HepG2 (cell line): ENCODE data around the gene RNF150. TPM values are rescaled to one million over a fixed set of nuclear protein-coding genes. Genes with fewer than 3 reads are reported as not detected.

Source experiments
- ATAC-seq: fragments of 200-7000 bp; cut with Tn5 transposase; 3 replicates; pipeline ENCODE4 v1.9.1; 2020; ENCODE audit warnings: mild to moderate bottlenecking, moderate library complexity
- BruUV-seq: library from RNA; stranded (reverse); fragments of 400-500 nt; replicated peaks from 2 replicates; lab custom pipeline; 2021; lab: Mats Ljungman, UMichigan
- CTCF ChIA-PET: fragments of 300-600 bp; formaldehyde crosslinking; extraction: SDS; loops from one replicate; lab custom pipeline; 2021; ENCODE audit warnings: low total read pairs, inconsistent platforms, low intra/inter-chr PET ratio; lab: Yijun Ruan, JAX
- POLR2A ChIA-PET: fragments of 350-600 bp; sonication (Branson Sonifier 250); formaldehyde crosslinking; loops from one replicate; lab custom pipeline; 2020; ENCODE audit warnings: antibody characterized with exemption, inconsistent platforms; lab: Yijun Ruan, JAX
- DNase-seq: peaks from one replicate; pipeline ENCODE4 v3.0.0-alpha.2; 2015; ENCODE audit warnings: low spot score
- FAIRE-seq: peaks from 3 replicates; lab custom pipeline; 2011; peaks lifted over from hg19 to GRCh38; lab: Jason Lieb, UNC
- H2AFZ ChIP-seq: one replicate; pipeline ENCODE4 v1.6.1; 2011; ENCODE audit warnings: low read length, inconsistent platforms
- H3K27ac ChIP-seq: fragments of 300-600 bp; 3 replicates; pipeline ENCODE4 v1.8.0; 2011; ENCODE audit warnings: mixed run types, mild to moderate bottlenecking, mixed read lengths, low read length, inconsistent platforms; ENCODE audit not compliant: insufficient read depth; ENCODE audit errors: extremely low read length
- H3K27me3 ChIP-seq, 2 experiments: fragments of 200-600 bp in 1 of 2; 2 replicates in 1 of 2; 3 replicates in 1 of 2; pipeline versions ENCODE4 v1.6.0 to v1.8.0; 2011; ENCODE audit warnings: low read length in 2 of 2, mild to moderate bottlenecking in 2 of 2, moderate library complexity in 2 of 2, inconsistent platforms in 1 of 2; ENCODE audit not compliant: insufficient read depth in 2 of 2, control insufficient read depth in 1 of 2
- H3K36me3 ChIP-seq, 2 experiments: fragments of 200-600 bp in 1 of 2; replicated peaks in 1 of 2; 2 replicates in 1 of 2; 3 replicates in 1 of 2; pipeline versions ENCODE4 v1.5.1 to v1.8.0; 2011; ENCODE audit warnings: low read length in 2 of 2, inconsistent platforms in 1 of 2; ENCODE audit not compliant: insufficient read depth in 2 of 2, control insufficient read depth in 1 of 2
- H3K4me1 ChIP-seq: 2 replicates; pipeline ENCODE4 v1.5.1; 2012; ENCODE audit warnings: low read length, inconsistent platforms; ENCODE audit not compliant: insufficient read depth
- H3K4me2 ChIP-seq: 2 replicates; pipeline ENCODE4 v1.6.0; 2011; ENCODE audit warnings: low read depth, low read length, inconsistent platforms
- H3K4me3 ChIP-seq, 3 experiments: fragments of 200-600 bp in 1 of 3; sonication (generic), shearing (Covaris generic) in 1 of 3; replicated peaks in 1 of 3; 2 replicates each; pipeline ENCODE4 v1.5.1; 2011 to 2016; ENCODE audit warnings: low read length in 3 of 3, inconsistent platforms in 2 of 3, low read depth in 2 of 3, mild to moderate bottlenecking in 2 of 3, control low read depth in 1 of 3, mixed read lengths in 1 of 3; ENCODE audit not compliant: insufficient read depth in 1 of 3
- H3K79me2 ChIP-seq: one replicate; pipeline ENCODE4 v1.6.1; 2011; ENCODE audit warnings: low read length, inconsistent platforms; ENCODE audit not compliant: insufficient read depth
- H3K9ac ChIP-seq: 2 replicates; pipeline ENCODE4 v1.6.0; 2011; ENCODE audit warnings: mild to moderate bottlenecking, low read depth, low read length, inconsistent platforms; ENCODE audit not compliant: insufficient read depth
- H3K9me3 ChIP-seq: 2 replicates; pipeline ENCODE4 v1.5.1; 2012; ENCODE audit warnings: mild to moderate bottlenecking, low read length
- H4K20me1 ChIP-seq: 2 replicates; pipeline ENCODE4 v1.6.0; 2011; ENCODE audit warnings: inconsistent platforms, mild to moderate bottlenecking, low read length, moderate library complexity; ENCODE audit not compliant: insufficient read depth
- ARID2 ChIP-seq: sonication (generic); formaldehyde crosslinking; IDR thresholded peaks from 2 replicates; pipeline ENCODE4 v1.8.1; 2022; ENCODE audit warnings: mild to moderate bottlenecking, missing genetic modification reagents, borderline replicate concordance
- IRF2 ChIP-seq: IDR thresholded peaks from 2 replicates; pipeline ENCODE4 v1.6.1; 2018; ENCODE audit warnings: missing genetic modification reagents, missing compliant biosample characterization
- MED8 ChIP-seq: sonication (generic); formaldehyde crosslinking; IDR thresholded peaks from 2 replicates; pipeline ENCODE4 v1.8.1; 2023; ENCODE audit warnings: mild to moderate bottlenecking, missing genetic modification reagents; ENCODE audit not compliant: insufficient replicate concordance
- RARG ChIP-seq: sonication (generic); formaldehyde crosslinking; IDR thresholded peaks from 2 replicates; pipeline ENCODE4 v1.4.0; 2020; ENCODE audit warnings: low read depth, mild to moderate bottlenecking, missing genetic modification reagents
- SETDB1 ChIP-seq: sonication (generic); formaldehyde crosslinking; IDR thresholded peaks from 2 replicates; pipeline ENCODE4 v1.5.1; 2020; ENCODE audit warnings: missing genetic modification reagents, mild to moderate bottlenecking, borderline replicate concordance
- TFDP1 ChIP-seq: IDR thresholded peaks from 2 replicates; pipeline ENCODE4 v1.6.1; 2016; ENCODE audit warnings: missing compliant biosample characterization, missing genetic modification reagents, borderline replicate concordance
- TFE3 ChIP-seq: IDR thresholded peaks from 2 replicates; pipeline ENCODE4 v1.6.1; 2016
- YEATS4 ChIP-seq: sonication (generic); formaldehyde crosslinking; IDR thresholded peaks from 2 replicates; pipeline ENCODE4 v1.4.0; 2020; ENCODE audit warnings: missing genetic modification reagents, borderline replicate concordance
- ZNF280B ChIP-seq: sonication (generic); formaldehyde crosslinking; IDR thresholded peaks from 2 replicates; pipeline ENCODE4 v1.5.0; 2020; ENCODE audit warnings: missing genetic modification reagents, mild to moderate bottlenecking, borderline replicate concordance
- ZNF550 ChIP-seq: sonication (generic); formaldehyde crosslinking; IDR thresholded peaks from 2 replicates; pipeline ENCODE4 v1.4.0; 2020; ENCODE audit warnings: mild to moderate bottlenecking, missing genetic modification reagents, borderline replicate concordance
- ZNF710 ChIP-seq: sonication (generic); formaldehyde crosslinking; IDR thresholded peaks from 2 replicates; pipeline ENCODE4 v1.5.0; 2020; ENCODE audit warnings: mild to moderate bottlenecking, missing genetic modification reagents, borderline replicate concordance
- ZNF784 ChIP-seq: sonication (generic); formaldehyde crosslinking; IDR thresholded peaks from 2 replicates; pipeline ENCODE4 v1.5.1; 2020; ENCODE audit warnings: missing genetic modification reagents, mild to moderate bottlenecking, borderline replicate concordance
- whole genome bisulfite sequencing: methylation state at CpG from one replicate; pipeline ENCODE4 v1.1.6; 2017; ENCODE audit warnings: low lambda C conversion rate; 5-methylcytosine and 5-hydroxymethylcytosine counted together
- in situ Hi-C: cut with HindIII; loops from 2 replicates; pipeline ENCODE4 v1.10.0; 2017; ENCODE audit warnings: low pct_unique_long_range_greater_than_20kb; ENCODE audit not compliant: extremely low pct_ligation_motif_present
- intact Hi-C: fragments of 100-400 bp; cut with micrococcal nuclease; formaldehyde crosslinking; loops from one replicate; pipeline ENCODE4 v1.10.0; 2022; ENCODE audit not compliant: unreplicated experiment
- polyA plus RNA-seq, 8 experiments: library from polyadenylated mRNA; depleted of rRNA in 3 of 8; stranded (reverse) in 7 of 8; unstranded in 1 of 8; fragments of >200 nt; fragmentation: Illumina TruSeq in 4 of 8; extraction: Trizol in 4 of 8; gene quantifications; 2 replicates each; pipeline versions ENCODE4 v1.2.1 to v1.2.3, GENCODE V29; 2011 to 2016; ENCODE audit warnings: low read depth in 4 of 8, missing spikeins in 1 of 8, mixed read lengths in 1 of 8; ENCODE audit not compliant: insufficient read depth in 1 of 8
- total RNA-seq, 5 experiments: library from RNA; depleted of rRNA; stranded (reverse); fragments of >200 nt; fragmentation: Illumina TruSeq; extraction: Trizol; gene quantifications; 2 replicates each; pipeline ENCODE4 v1.2.3, GENCODE V29; 2016; ENCODE audit warnings: low read depth in 1 of 5

Gene RNF150
- total and polyA plus RNA-seq, 2 of the 13 experiments (the other 11 are each of a cell fraction or from before 2014, with no cell fraction given), result 0.02 to 0.03 TPM

GRCh38 chr4:141080668-141081067, 52.6 kb downstream of the RNF150 start:
- in situ Hi-C loops, result no loop called here
- H3K9ac ChIP-seq, result no peak overlapping the region
- intact Hi-C loops, result no loop called here
- ChIA-PET POLR2A (no interaction called here), CTCF (no interaction called here)
- H3K4me3 ChIP-seq, result no peak overlapping the region
- no peaks in the 10 kb centered on the region for H3K36me3 ChIP-seq
- H3K79me2 ChIP-seq, result no peaks in the 10 kb centered on the region
- 14% methylated on average over 1 of the region's 8 CpGs for WGBS
- no peak for ATAC-seq
- no peak for TF ChIP-seq TFDP1 (CRISPR knock-in tag)
- TF ChIP-seq YEATS4 (CRISPR knock-in tag), result no peak
- no peak for TF ChIP-seq SETDB1 (CRISPR knock-in tag)
- TF ChIP-seq ZNF784, result no peak
- no peak for TF ChIP-seq TFE3 (CRISPR knock-in tag)
- TF ChIP-seq ARID2 (CRISPR knock-in tag), result no peak
- TF ChIP-seq MED8 (CRISPR knock-in tag), result no peak
- no peak for TF ChIP-seq ZNF710 (CRISPR knock-in tag)
- TF ChIP-seq ZNF550 (CRISPR knock-in tag), result no peak
- no peak for TF ChIP-seq ZNF280B (CRISPR knock-in tag)
- TF ChIP-seq RARG (CRISPR knock-in tag), result no peak
- no peak for TF ChIP-seq IRF2
- TF ChIP-seq, all 625 proteins: peak for 0
- Histone ChIP-seq H2AFZ (no peak overlapping the region), H3K4me1 (no peaks in the 10 kb centered on the region), H3K27ac (no peak overlapping the region), H3K27me3 (peaks cover 0 to 4% of the 10 kb centered on the region in 2 experiments; a peak in 2 of 5 replicates), H3K4me2 (no peak overlapping the region), H4K20me1 (no peaks in the 10 kb centered on the region), H3K9me3 (no peaks in the 10 kb centered on the region)
- BruUV-seq, result no TSS peak
- DNase-seq, result no peak
- FAIRE-seq, result no peak
